IMR-90 (cell line): Measurements from ENCODE around the gene AS3MT. TPM values are rescaled to one million over a fixed set of nuclear protein-coding genes. Genes with fewer than 3 reads are reported as not detected.
"Not testable (repeated sequence)": the region's sequence is repeated elsewhere in the genome, so short reads cannot be mapped to it uniquely, and the experiment has no call there.

Experiments
- ATAC-seq: fragments of 200-7000 bp; cut with Tn5 transposase; 2 replicates; pipeline ENCODE4 v1.9.1; 2020; ENCODE audit warnings: low read depth, mild to moderate bottlenecking, moderate library complexity
- BruUV-seq: library from RNA; stranded (reverse); fragments of 400-500 nt; replicated peaks from 2 replicates; lab custom pipeline; 2021; lab: Mats Ljungman, UMichigan
- CTCF ChIA-PET: fragments of 300-600 bp; formaldehyde crosslinking; extraction: SDS; loops from one replicate; lab custom pipeline; 2021; ENCODE audit warnings: antibody characterized with exemption; lab: Yijun Ruan, JAX
- POLR2A ChIA-PET: fragments of 300-600 bp; sonication (Branson Sonifier 250); formaldehyde crosslinking; loops from one replicate; lab custom pipeline; 2022; ENCODE audit warnings: antibody characterized with exemption; ENCODE audit not compliant: unreplicated experiment; lab: Charles Lee
- DNase-seq: peaks from one replicate; pipeline ENCODE4 v3.0.0; 2013
- H2AFZ ChIP-seq: replicated peaks from 2 replicates; pipeline ENCODE3; 2013; ENCODE audit warnings: low read length, mild to moderate bottlenecking; ENCODE audit not compliant: poor library complexity
- H2AK5ac ChIP-seq: 2 replicates; pipeline ENCODE4 v1.6.1; 2013; ENCODE audit warnings: low read depth, low read length, inconsistent platforms
- H2AK9ac ChIP-seq: replicated peaks from 2 replicates; pipeline ENCODE3; 2013; ENCODE audit warnings: mild to moderate bottlenecking, low read depth, low read length, moderate library complexity; ENCODE audit not compliant: poor library complexity
- H2BK120ac ChIP-seq: 2 replicates; pipeline ENCODE4 v1.6.1; 2013; ENCODE audit warnings: low read depth, low read length, inconsistent platforms
- H2BK15ac ChIP-seq: 3 replicates; pipeline ENCODE4 v1.6.1; 2013; ENCODE audit warnings: low read depth, low read length, inconsistent platforms
- H2BK20ac ChIP-seq: 2 replicates; pipeline ENCODE4 v1.6.1; 2013; ENCODE audit warnings: low read depth, mild to moderate bottlenecking, inconsistent platforms, low read length, moderate library complexity
- H2BK5ac ChIP-seq: 2 replicates; pipeline ENCODE4 v1.6.1; 2013; ENCODE audit warnings: mild to moderate bottlenecking, low read depth, low read length, inconsistent platforms; ENCODE audit not compliant: poor library complexity, severe bottlenecking
- H3K14ac ChIP-seq: replicated peaks from 2 replicates; pipeline ENCODE4 v1.6.1; 2013; ENCODE audit warnings: low read depth, low read length, inconsistent platforms
- H3K18ac ChIP-seq: 2 replicates; pipeline ENCODE4 v1.6.1; 2013; ENCODE audit warnings: low read depth, low read length, control low read depth
- H3K23ac ChIP-seq: 2 replicates; pipeline ENCODE4 v1.6.1; 2013; ENCODE audit warnings: low read depth, low read length, inconsistent platforms
- H3K27ac ChIP-seq: 2 replicates; pipeline ENCODE4 v1.5.1; 2013; ENCODE audit warnings: mild to moderate bottlenecking, control low read depth, low read length; ENCODE audit not compliant: insufficient read depth
- H3K27me3 ChIP-seq: 2 replicates; pipeline ENCODE4 v1.6.1; 2013; ENCODE audit warnings: low read length; ENCODE audit not compliant: control insufficient read depth, insufficient read depth
- H3K36me3 ChIP-seq: 2 replicates; pipeline ENCODE4 v1.6.1; 2013; ENCODE audit warnings: low read length, mixed read lengths; ENCODE audit not compliant: control insufficient read depth, insufficient read depth
- H3K4ac ChIP-seq: 2 replicates; pipeline ENCODE4 v1.6.1; 2013; ENCODE audit warnings: low read depth, low read length, inconsistent platforms
- H3K4me1 ChIP-seq: 2 replicates; pipeline ENCODE4 v1.6.1; 2013; ENCODE audit warnings: low read length, mixed read lengths; ENCODE audit not compliant: control insufficient read depth, insufficient read depth
- H3K4me2 ChIP-seq: 2 replicates; pipeline ENCODE4 v1.6.1; 2013; ENCODE audit warnings: low read depth, mild to moderate bottlenecking, control low read depth, low read length, moderate library complexity
- H3K4me3 ChIP-seq: 2 replicates; pipeline ENCODE4 v1.5.1; 2013; ENCODE audit warnings: low read depth, mild to moderate bottlenecking, control low read depth, low read length, moderate library complexity; ENCODE audit not compliant: insufficient read depth
- H3K56ac ChIP-seq: 2 replicates; pipeline ENCODE4 v1.6.1; 2013; ENCODE audit warnings: low read length, inconsistent platforms; ENCODE audit not compliant: insufficient read depth; ENCODE audit errors: extremely low read depth
- H3K79me1 ChIP-seq, 2 experiments: 2 replicates each; pipeline ENCODE4 v1.6.1; 2013; ENCODE audit warnings: low read length in 2 of 2, inconsistent platforms in 1 of 2, low read depth in 1 of 2
- H3K9ac ChIP-seq: 2 replicates; pipeline ENCODE4 v1.6.1; 2013; ENCODE audit warnings: low read depth, low read length, control low read depth
- H3K9me1 ChIP-seq: 2 replicates; pipeline ENCODE4 v1.6.1; 2013; ENCODE audit warnings: low read length, inconsistent platforms; ENCODE audit not compliant: insufficient read depth
- H3K9me3 ChIP-seq: 2 replicates; pipeline ENCODE4 v1.6.1; 2013; ENCODE audit warnings: low read length; ENCODE audit not compliant: control insufficient read depth, insufficient read depth
- H4K20me1 ChIP-seq: 2 replicates; pipeline ENCODE4 v1.6.1; 2013; ENCODE audit warnings: low read length, inconsistent platforms; ENCODE audit not compliant: insufficient read depth
- H4K5ac ChIP-seq: 2 replicates; pipeline ENCODE4 v1.6.1; 2013; ENCODE audit warnings: mild to moderate bottlenecking, low read depth, low read length, control low read depth
- H4K8ac ChIP-seq, 2 experiments: 2 replicates each; pipeline ENCODE4 v1.6.1; 2013; ENCODE audit warnings: low read depth in 2 of 2, low read length in 2 of 2, control low read depth in 1 of 2, inconsistent platforms in 1 of 2
- H4K91ac ChIP-seq: 2 replicates; pipeline ENCODE4 v1.6.1; 2013; ENCODE audit warnings: low read depth, low read length, inconsistent platforms; ENCODE audit not compliant: insufficient read depth
- WGBS, 2 experiments: methylation state at CpG; one replicate each; pipeline versions ENCODE4 v1.1.5 to v1.1.7; 2013; ENCODE audit warnings: missing lambda C conversion rate in 2 of 2; ENCODE audit not compliant: insufficient read length in 1 of 2; ENCODE audit errors: extremely low coverage in 2 of 2; 5-methylcytosine and 5-hydroxymethylcytosine counted together
- dilution Hi-C: fragments of 300-500 bp; cut with HindIII; formaldehyde crosslinking; loops from one replicate; pipeline ENCODE4 v1.14.3; 2018; ENCODE audit warnings: low sequenced_read_pairs; ENCODE audit not compliant: unreplicated experiment
- in situ Hi-C: fragments of 300-500 bp; cut with MboI; formaldehyde crosslinking; loops from 3 replicates; pipeline ENCODE4 v1.14.3; 2019; ENCODE audit warnings: low sequenced_read_pairs, inconsistent platforms, mixed read lengths
- intact Hi-C: fragments of 100-400 bp; cut with micrococcal nuclease; formaldehyde crosslinking; loops from 2 replicates; pipeline ENCODE4 v1.10.0; 2022
- polyA plus RNA-seq, 3 experiments: library from polyadenylated mRNA; depleted of rRNA; stranded (reverse); fragments of >200 nt; gene quantifications; 2 replicates each; pipeline ENCODE4 v1.2.3, GENCODE V29; 2012; ENCODE audit warnings: low replicate concordance in 1 of 3
- total RNA-seq: library from RNA; depleted of rRNA; stranded (reverse); fragments of >200 nt; gene quantifications from 2 replicates; pipeline ENCODE4 v1.2.3, GENCODE V29; 2012

AS3MT gene
- total and polyA plus RNA-seq, 2 of the 4 experiments (the other 2 are of a cell fraction) = 2.7 to 3.6 TPM

DNA sequence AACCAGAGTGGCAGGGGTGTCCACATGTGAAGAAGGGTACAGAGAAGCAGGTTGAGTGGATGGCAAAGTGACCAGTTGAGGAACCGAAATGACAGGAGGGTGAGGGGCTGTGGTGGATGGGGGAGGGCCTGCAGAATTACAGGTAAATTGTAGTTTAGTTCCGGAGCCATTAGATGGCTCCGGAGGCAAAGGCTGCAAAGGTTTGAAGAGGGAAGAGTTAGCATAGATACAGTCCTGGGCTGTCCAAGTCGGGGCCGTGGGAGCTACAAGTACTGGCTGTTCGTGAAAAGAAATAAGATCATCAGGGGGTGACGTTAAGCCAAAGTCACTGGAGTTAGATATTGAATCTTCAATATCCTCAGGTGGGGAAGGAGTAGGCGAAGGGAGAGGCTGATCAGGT, 26.1 kb upstream of the AS3MT start:
- H3K14ac ChIP-seq, H3K18ac ChIP-seq, DNase-seq, H3K79me1 ChIP-seq, in situ Hi-C loops, H4K8ac ChIP-seq, H2AFZ ChIP-seq, H3K9me3 ChIP-seq, H2AK9ac ChIP-seq, H3K4me1 ChIP-seq, intact Hi-C loops, H4K5ac ChIP-seq, H3K56ac ChIP-seq, H3K4ac ChIP-seq, CTCF ChIA-PET, dilution Hi-C loops, H3K4me3 ChIP-seq, H2BK20ac ChIP-seq, H3K27ac ChIP-seq, H3K36me3 ChIP-seq, ATAC-seq, H2AK5ac ChIP-seq, H4K91ac ChIP-seq, H3K9ac ChIP-seq, H2BK120ac ChIP-seq, H3K9me1 ChIP-seq, H3K4me2 ChIP-seq, H3K23ac ChIP-seq, H4K20me1 ChIP-seq, POLR2A ChIA-PET, H2BK5ac ChIP-seq, BruUV-seq, H2BK15ac ChIP-seq: not testable (repeated sequence)
- peaks cover 13% of the 10 kb centered on the region for H3K27me3 ChIP-seq
- 46% methylated on average over 4 of the region's 8 CpGs; no CpG with 5 or more reads in 1 of the 2 experiments for WGBS, 2 experiments

DNA sequence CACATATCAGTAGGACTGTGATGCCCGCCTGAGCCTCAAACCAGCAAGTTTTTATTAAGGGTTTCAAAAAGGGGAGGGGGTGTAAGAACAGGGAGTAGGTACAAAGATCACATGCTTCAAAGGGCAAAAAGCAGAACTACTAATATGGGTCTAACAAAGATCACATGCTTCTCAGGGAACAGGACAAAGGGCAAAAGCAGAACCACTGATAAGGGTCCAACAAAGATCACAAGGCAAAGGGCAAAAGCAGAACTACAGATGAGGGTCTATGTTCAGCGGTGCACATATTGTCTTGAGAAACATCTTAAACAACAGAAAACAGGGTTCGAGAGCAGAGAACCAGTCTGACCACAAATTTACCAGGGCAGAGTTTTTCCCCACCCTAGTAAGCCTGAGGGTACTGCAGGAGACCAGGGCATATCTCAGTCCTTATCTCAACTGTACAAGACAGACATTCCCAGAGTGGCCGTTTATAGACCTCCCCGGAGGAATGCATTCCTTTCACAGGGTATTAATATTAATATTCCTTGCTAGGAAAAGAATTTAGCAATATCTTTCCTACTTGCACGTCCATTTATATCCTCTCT, 25.0 kb upstream of the AS3MT start:
- H3K4me2 ChIP-seq, H2BK5ac ChIP-seq, in situ Hi-C loops, ATAC-seq, H2AFZ ChIP-seq, H3K4me3 ChIP-seq, H4K5ac ChIP-seq, dilution Hi-C loops, POLR2A ChIA-PET, H4K20me1 ChIP-seq, CTCF ChIA-PET, H3K23ac ChIP-seq, H2AK5ac ChIP-seq, H3K9me1 ChIP-seq, H3K14ac ChIP-seq, H3K18ac ChIP-seq, BruUV-seq, intact Hi-C loops, H3K4ac ChIP-seq, H3K27ac ChIP-seq, H3K9me3 ChIP-seq, H4K91ac ChIP-seq, H3K56ac ChIP-seq, H3K79me1 ChIP-seq, H3K4me1 ChIP-seq, H2BK15ac ChIP-seq, H3K36me3 ChIP-seq, H4K8ac ChIP-seq, H2BK120ac ChIP-seq, H2BK20ac ChIP-seq, DNase-seq, H2AK9ac ChIP-seq, H3K9ac ChIP-seq: not testable (repeated sequence)
- WGBS, 2 experiments = no CpG with 5 or more reads among the region's 6 CpGs
- peaks cover 13% of the 10 kb centered on the region for H3K27me3 ChIP-seq
